Panc1 (cell line): Measurements from ENCODE around the gene CSMD2.

Source experiments
- POLR2AphosphoS5 ChIP-seq: IDR thresholded peaks from 2 replicates; pipeline ENCODE4 v1.6.1; 2012; ENCODE audit warnings: mild to moderate bottlenecking, low read depth, low read length, moderate library complexity
- SIN3A ChIP-seq: IDR thresholded peaks from 2 replicates; pipeline ENCODE4 v1.6.1; 2012; ENCODE audit warnings: low read depth, mild to moderate bottlenecking, low read length, moderate library complexity, borderline replicate concordance; ENCODE audit not compliant: insufficient read depth
- TCF7L2 ChIP-seq: IDR thresholded peaks from 2 replicates; pipeline ENCODE4 v1.6.1; 2011; ENCODE audit warnings: mild to moderate bottlenecking, low read depth, low read length, inconsistent platforms
- TF ChIP-seq, protein P1 (sequence below): fragments of 450-650 bp; IDR thresholded peaks from 2 replicates; pipeline ENCODE4 v1.5.1; 2017; ENCODE audit warnings: mild to moderate bottlenecking
- TF ChIP-seq, protein P2 (sequence below), 2 experiments: IDR thresholded peaks; 2 replicates each; pipeline ENCODE4 v1.6.1; 2011 to 2012; ENCODE audit warnings: low read depth in 2 of 2, control low read depth in 1 of 2, low read length in 1 of 2, mild to moderate bottlenecking in 1 of 2, moderate library complexity in 1 of 2; ENCODE audit not compliant: insufficient read depth in 1 of 2

DNA sequence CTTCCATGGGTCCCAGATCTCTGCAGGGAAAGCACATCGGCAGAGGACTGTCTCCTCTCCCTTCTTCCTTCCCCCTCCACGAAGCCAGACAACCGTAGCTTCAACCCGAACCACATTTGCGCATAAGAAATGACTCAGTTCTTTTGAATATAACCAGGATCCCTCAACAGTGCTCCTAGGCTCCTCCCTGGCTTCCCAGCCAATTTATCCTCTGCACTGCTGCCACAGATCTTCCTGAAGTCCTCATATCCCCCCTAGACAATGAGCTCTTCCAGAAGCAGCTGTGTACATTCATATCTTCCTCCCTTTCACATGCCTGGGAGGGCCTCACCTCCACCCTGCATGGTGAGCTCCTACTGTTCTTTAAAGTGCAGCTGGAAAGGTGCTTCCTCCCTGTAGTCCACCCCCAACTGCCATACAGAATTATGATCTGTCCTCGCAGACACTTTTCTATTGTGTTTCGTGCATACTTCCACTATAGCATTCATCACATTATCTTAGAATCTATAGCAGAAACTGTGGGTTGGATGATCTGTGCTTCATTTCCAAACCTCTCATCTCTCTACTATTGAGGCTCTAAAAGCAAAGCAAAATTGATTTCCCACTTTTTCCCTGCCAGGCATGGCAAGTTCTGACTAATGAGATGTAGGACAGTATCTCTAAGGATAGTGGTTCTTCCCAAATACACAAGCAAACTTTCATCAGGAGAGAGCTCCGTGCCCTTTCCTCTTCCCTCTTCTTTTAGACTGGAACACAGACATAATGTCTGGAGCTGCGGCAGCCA lies 480.4 kb downstream of the CSMD2 start:
- TF ChIP-seq, protein P1, sequence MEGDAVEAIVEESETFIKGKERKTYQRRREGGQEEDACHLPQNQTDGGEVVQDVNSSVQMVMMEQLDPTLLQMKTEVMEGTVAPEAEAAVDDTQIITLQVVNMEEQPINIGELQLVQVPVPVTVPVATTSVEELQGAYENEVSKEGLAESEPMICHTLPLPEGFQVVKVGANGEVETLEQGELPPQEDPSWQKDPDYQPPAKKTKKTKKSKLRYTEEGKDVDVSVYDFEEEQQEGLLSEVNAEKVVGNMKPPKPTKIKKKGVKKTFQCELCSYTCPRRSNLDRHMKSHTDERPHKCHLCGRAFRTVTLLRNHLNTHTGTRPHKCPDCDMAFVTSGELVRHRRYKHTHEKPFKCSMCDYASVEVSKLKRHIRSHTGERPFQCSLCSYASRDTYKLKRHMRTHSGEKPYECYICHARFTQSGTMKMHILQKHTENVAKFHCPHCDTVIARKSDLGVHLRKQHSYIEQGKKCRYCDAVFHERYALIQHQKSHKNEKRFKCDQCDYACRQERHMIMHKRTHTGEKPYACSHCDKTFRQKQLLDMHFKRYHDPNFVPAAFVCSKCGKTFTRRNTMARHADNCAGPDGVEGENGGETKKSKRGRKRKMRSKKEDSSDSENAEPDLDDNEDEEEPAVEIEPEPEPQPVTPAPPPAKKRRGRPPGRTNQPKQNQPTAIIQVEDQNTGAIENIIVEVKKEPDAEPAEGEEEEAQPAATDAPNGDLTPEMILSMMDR = no peak
- no peak for TF ChIP-seq POLR2AphosphoS5
- TF ChIP-seq, protein P2, sequence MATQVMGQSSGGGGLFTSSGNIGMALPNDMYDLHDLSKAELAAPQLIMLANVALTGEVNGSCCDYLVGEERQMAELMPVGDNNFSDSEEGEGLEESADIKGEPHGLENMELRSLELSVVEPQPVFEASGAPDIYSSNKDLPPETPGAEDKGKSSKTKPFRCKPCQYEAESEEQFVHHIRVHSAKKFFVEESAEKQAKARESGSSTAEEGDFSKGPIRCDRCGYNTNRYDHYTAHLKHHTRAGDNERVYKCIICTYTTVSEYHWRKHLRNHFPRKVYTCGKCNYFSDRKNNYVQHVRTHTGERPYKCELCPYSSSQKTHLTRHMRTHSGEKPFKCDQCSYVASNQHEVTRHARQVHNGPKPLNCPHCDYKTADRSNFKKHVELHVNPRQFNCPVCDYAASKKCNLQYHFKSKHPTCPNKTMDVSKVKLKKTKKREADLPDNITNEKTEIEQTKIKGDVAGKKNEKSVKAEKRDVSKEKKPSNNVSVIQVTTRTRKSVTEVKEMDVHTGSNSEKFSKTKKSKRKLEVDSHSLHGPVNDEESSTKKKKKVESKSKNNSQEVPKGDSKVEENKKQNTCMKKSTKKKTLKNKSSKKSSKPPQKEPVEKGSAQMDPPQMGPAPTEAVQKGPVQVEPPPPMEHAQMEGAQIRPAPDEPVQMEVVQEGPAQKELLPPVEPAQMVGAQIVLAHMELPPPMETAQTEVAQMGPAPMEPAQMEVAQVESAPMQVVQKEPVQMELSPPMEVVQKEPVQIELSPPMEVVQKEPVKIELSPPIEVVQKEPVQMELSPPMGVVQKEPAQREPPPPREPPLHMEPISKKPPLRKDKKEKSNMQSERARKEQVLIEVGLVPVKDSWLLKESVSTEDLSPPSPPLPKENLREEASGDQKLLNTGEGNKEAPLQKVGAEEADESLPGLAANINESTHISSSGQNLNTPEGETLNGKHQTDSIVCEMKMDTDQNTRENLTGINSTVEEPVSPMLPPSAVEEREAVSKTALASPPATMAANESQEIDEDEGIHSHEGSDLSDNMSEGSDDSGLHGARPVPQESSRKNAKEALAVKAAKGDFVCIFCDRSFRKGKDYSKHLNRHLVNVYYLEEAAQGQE (IDR thresholded peaks at IDR 0.05; ENCODE audit: insufficient read depth in 1 of 2, low read depth in 2 of 2, low read length in 1 of 2) = no peak
- TF ChIP-seq SIN3A = no peak
- no peak for TF ChIP-seq TCF7L2
